Erythroblast (primary cell): ENCODE measurements around the gene SNX21.

Experiments
- DNase-seq, 2 experiments: peaks; one replicate each; lab custom pipeline; 2025; lab: John Stamatoyannopoulos, UW
- GATA1 ChIP-seq: IDR thresholded peaks from 2 replicates; pipeline ENCODE4 v1.6.1; 2011; ENCODE audit warnings: low read depth, mild to moderate bottlenecking, control low read depth, low read length, moderate library complexity
- POLR2A ChIP-seq: IDR thresholded peaks from 2 replicates; pipeline ENCODE4 v1.6.1; 2011; ENCODE audit warnings: mild to moderate bottlenecking, low read length

Gene SNX21

GRCh38 chr20:45890985-45891983, 57.7 kb downstream of the SNX21 start, which contains the start of the genes CTSA and NEURL2:
TSS of gene CTSA (plus strand) at chr20:45891335. CDS start at chr20:45891569, 234 bp downstream.
TSS of gene NEURL2 (minus strand) at chr20:45891208. CDS start at chr20:45890991, 217 bp downstream.
- peak; percentile 93 to 94 for DNase-seq
- TF ChIP-seq GATA1: no peak
- TF ChIP-seq POLR2A: peak; percentile 57

GRCh38 chr20:45892049-45892825, 58.6 kb downstream of the SNX21 start:
- peak; percentile 21 to 54 for DNase-seq
- TF ChIP-seq POLR2A (no peak), GATA1 (no peak)
